VCaP (cell line): ENCODE data around the gene ARHGEF12.

ENCODE experiments used
- H3K27ac ChIP-seq: fragments of 450-650 bp; 2 replicates; pipeline ENCODE4 v1.5.1; 2017
- TF ChIP-seq, protein P1 (sequence below): fragments of 450-650 bp; conservative IDR thresholded peaks from 2 replicates; pipeline ENCODE4 v1.5.1; 2017; ENCODE audit warnings: mild to moderate bottlenecking, moderate library complexity

The ARHGEF12 gene

DNA sequence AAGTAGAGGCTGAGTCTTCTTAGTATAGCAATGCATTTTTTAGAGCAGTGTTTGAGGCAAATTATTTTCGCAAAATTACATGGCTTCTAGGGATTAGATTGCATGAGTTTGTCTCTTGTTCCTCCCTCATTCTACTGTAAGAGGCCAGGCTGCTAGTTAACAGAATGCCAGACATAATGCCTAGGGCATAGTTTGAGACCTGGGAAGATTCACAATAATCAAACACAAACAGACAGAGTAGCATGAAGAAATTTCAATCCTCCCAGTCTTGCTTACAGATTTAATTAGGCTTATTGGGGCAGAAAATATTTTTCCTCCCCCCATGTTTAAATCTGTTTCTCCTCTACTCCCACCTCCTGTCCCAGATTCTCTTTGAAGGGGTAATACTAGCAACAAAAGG lies 48.3 kb downstream of the ARHGEF12 start:
- TF ChIP-seq, protein P1, sequence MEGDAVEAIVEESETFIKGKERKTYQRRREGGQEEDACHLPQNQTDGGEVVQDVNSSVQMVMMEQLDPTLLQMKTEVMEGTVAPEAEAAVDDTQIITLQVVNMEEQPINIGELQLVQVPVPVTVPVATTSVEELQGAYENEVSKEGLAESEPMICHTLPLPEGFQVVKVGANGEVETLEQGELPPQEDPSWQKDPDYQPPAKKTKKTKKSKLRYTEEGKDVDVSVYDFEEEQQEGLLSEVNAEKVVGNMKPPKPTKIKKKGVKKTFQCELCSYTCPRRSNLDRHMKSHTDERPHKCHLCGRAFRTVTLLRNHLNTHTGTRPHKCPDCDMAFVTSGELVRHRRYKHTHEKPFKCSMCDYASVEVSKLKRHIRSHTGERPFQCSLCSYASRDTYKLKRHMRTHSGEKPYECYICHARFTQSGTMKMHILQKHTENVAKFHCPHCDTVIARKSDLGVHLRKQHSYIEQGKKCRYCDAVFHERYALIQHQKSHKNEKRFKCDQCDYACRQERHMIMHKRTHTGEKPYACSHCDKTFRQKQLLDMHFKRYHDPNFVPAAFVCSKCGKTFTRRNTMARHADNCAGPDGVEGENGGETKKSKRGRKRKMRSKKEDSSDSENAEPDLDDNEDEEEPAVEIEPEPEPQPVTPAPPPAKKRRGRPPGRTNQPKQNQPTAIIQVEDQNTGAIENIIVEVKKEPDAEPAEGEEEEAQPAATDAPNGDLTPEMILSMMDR = no peak
- no peak overlapping the region for H3K27ac ChIP-seq

- H3K27ac ChIP-seq = no peak overlapping the region
- TF ChIP-seq, protein P1 = no peak
Measured at GRCh38 chr11:120385110-120385509, 48.9 kb downstream of the ARHGEF12 start.

DNA sequence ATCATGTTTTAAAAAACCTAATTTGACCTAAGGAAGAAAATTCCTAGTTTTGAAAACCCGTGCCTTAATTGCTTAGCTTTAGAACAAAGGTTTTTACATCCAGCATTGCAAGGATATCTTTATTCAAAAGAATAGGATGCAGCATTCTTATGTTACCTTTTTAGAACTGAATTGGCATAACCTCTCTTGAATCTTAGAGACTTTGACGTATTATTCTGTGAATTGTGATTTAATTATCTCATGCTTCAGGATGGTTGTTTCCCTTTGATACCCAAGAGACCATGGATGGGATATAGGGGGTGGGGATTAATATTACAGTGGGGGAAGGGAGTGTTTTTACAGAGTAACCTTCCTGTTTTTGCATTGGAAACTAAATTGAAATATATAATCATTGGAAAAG lies 49.4 kb downstream of the ARHGEF12 start:
- H3K27ac ChIP-seq = no peak overlapping the region
- TF ChIP-seq, protein P1 = no peak

- TF ChIP-seq, protein P1 = no peak
- no peak overlapping the region for H3K27ac ChIP-seq
Measured at GRCh38 chr11:120386318-120386717, 50.1 kb downstream of the ARHGEF12 start.

DNA sequence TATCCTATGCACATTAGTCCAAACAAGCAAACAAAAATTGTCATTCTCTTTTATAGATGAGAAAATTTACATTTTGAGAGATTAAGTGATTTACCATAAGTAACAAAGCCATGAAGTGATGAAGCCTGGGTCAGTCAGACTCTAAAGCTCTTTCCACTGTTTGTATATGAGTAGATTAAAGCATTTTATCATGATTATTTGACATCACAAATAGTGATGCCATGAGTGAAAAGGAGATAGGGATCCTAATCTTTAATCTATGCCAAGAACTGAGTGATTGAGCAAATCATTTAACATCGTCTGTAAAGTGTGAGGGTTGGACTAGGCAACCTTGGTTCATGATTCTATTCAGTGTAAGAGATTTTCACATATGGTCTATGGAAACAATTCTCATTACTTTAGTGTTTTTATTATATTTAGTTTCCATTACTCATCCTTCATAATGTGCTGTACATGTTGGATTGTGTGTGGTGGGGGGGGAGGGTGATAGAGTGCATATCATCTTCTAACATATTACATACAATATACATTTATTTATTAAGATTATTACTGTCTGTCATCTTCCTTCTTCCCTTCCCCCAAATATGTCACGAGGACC lies 50.7 kb downstream of the ARHGEF12 start:
- H3K27ac ChIP-seq = no peak overlapping the region
- TF ChIP-seq, protein P1 = no peak

- TF ChIP-seq, protein P1 = no peak
- no peak overlapping the region for H3K27ac ChIP-seq
Measured at GRCh38 chr11:120388261-120388660, 52.0 kb downstream of the ARHGEF12 start.

GRCh38 chr11:120389693-120390584 lies 53.7 kb downstream of the ARHGEF12 start:
- H3K27ac ChIP-seq = no peak overlapping the region
- TF ChIP-seq, protein P1 = no peak
